GM18951 (cell line): ENCODE measurements around the gene SURF4.

Experiments used
- POLR2A ChIP-seq: IDR thresholded peaks from 4 replicates; pipeline ENCODE4 v1.6.1; 2011; ENCODE audit warnings: mild to moderate bottlenecking; ENCODE audit not compliant: insufficient read length, insufficient read depth; ENCODE audit errors: extremely low read depth
- in situ Hi-C: fragments of 300-500 bp; cut with MboI; formaldehyde crosslinking; loops from one replicate; pipeline ENCODE4 v1.12.0; 2022; ENCODE audit warnings: low sequenced_read_pairs, mixed read lengths, inconsistent platforms; ENCODE audit not compliant: unreplicated experiment

The SURF4 gene

DNA sequence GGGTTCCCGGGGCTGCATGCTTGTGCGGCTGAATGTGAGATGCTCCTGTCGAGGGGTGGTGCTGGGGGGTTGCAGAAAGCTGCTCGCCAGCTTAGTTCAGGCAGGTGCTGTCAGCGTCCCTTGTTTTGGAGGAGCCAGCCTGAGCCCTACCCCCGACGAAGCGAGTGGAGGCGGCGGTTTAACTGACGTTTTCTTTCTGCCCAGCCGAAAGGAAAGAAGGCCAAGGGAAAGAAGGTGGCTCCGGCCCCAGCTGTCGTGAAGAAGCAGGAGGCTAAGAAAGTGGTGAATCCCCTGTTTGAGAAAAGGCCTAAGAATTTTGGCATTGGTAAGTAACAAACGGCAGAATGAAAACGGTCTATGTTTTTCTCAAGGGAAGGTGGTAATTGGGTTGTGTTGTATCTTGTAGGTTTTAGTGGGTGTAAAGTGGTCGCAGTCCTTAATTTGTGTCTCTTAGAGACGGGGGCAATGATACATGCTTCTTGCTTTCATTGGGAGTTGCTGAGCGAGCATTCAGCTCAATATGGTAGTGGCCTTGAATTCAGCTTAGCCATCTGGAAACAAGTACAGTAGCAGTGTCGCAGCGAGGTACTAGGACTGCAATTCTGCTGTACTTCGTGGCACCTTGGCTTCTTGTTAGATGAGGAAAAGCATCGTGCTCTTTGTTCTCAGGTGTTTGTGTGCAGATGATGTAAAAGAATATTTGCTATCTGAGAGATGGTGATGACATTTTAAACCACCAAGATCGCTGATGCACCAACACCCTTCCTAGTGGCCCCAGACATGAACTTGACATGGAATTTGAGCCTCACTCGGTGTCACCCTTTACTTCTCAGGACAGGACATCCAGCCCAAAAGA lies 26.9 kb downstream of the SURF4 start:
- in situ Hi-C loops: no loop called here
- TF ChIP-seq POLR2A: no peak

DNA sequence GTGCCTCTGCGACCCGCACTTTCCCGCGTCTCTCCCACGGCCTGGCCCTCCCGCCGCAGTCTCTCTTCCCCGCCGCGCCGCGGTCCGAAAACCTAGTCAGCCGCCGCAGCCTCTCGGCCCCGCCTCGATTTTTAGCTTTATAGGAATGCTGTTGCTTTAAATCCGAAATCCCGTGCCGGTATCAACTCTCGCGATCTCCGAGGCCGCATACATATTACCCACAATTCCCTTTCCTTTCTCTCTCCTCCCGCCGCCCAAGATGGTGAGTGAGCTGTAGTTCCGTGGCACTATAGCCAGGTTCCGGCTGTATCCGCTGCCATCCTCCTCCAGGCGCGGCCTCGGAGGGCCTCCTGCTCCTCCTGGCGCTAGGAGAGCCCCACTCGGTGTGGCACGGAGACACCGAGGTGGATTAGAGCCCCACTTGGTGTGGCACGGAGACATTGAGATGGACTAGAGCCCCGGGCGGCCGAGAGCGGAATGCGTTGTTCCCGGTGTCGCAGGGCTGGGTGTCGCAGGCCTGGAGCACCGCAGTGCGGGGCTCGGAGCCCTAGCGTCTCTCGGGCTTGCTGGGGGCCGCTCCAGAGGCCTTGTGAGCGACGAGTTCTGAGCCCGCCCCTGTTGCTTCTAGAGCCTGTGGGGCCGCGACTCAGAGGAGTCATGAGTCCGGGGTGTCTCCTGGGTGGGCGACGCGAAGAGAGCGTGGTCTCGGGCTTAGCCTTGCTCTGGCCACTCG lies 27.7 kb downstream of the SURF4 start, which contains the start of the genes MED22 and RPL7A:
TSS of gene MED22 (minus strand) at position 147 of the 733 bp plus-strand sequence. CDS start 1,469 bp downstream, outside the sequence.
TSS of gene RPL7A (plus strand) at position 234 of the 733 bp plus-strand sequence. CDS start at position 260, 26 bp downstream.
- in situ Hi-C loops: no loop called here
- TF ChIP-seq POLR2A: peak; percentile 99

DNA sequence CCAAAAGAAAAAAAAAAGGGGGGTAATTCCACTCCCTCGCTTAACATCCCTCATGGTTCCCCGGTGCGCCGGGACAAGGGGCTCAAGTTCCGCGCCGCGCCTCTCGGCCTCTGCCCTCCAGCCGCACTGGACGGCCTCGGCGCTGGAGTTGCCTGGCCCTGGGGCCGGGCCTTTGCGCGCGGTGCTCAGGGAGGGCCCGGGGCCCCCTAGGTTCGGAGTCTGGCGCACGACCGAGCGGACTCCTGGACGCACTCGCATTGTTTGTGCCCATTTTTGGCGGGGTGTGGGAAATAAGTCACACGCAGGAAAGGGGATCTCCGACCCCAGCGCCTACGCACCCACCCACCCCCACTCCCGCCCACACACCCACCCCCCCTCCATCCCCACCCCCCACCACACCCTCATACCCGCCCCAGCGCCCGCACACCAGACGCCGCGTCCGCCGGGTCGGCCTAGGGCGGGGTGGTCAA lies 28.3 kb downstream of the SURF4 start:
- no peak for TF ChIP-seq POLR2A
- in situ Hi-C loops: no loop called here

DNA sequence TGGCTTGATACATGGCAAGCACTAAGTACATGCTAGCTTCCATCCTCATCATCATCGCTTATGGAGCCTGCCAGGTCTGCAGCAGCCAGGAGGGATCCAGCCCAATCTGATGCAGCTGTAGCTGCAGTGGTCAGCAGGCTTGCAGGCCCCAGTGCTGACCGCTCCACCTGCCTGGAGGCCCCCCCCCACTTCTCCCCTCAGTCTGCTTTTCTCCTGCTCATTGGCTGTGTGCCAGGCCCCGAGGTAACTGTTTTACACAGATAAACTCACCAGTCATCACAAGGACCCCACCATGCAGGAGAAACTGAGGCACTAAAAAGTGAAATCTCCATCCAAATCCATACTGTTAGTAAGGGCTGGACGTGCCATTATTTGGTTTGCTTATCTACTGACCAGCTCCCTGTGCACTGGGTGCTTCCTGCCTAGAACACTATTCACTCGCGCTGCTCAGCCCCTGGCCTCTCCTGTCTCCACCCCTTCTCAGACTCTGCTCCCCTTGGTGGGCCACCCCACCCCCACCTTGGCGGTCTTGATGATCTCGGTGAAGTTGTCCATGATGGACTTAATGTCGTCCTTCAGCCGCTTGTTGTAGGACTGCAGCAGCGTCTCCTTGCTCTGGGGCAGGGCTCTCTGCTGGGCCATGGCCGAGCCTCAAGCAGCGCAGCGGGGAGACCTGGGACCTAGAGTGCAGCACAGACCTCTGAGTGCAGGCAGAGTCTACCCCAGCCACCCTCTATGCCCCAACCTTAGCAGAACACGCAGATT lies 29.7 kb downstream of the SURF4 start:
- in situ Hi-C loops: no loop called here
- no peak for TF ChIP-seq POLR2A

DNA sequence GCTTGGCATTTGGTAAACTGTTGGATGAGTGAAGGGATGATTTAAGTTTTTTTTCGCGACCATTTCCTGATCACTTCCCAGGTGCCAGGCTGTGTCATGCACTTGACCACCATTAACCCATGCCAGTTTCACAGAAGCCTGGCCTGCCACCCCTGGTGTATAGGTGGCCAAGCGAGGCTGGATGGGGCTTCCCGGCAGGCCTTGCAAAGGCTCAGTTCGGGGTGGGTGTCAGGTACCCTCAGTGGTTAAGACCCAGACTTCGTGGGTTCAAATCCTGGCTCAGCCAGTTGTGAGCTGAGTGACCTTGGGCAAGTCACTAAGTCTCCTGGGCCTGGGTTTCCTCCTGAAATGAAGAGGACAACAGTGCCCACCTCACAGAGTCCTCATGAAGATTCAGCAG lies 30.3 kb downstream of the SURF4 start:
- TF ChIP-seq POLR2A: no peak
- in situ Hi-C loops: no loop called here

DNA sequence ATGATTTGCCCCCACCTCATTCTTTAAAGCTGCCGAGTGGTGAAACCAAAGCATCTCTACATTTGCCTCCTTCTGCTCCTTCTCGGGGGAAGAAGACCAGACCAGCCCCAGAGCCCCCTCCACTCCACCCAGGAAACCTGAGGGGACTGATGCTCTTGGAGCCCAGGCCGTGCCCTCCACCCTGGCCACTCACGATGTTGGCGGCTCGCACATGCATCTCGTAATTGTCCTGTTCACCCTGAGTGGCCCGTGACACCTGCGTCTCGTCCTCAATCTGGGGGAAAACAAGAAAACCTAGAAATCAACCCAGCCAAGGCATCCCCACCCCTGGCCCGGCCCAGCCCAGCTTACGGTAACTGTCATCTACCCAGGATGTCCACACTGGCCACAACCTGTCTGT lies 30.9 kb downstream of the SURF4 start:
- TF ChIP-seq POLR2A: no peak
- in situ Hi-C loops: no loop called here

DNA sequence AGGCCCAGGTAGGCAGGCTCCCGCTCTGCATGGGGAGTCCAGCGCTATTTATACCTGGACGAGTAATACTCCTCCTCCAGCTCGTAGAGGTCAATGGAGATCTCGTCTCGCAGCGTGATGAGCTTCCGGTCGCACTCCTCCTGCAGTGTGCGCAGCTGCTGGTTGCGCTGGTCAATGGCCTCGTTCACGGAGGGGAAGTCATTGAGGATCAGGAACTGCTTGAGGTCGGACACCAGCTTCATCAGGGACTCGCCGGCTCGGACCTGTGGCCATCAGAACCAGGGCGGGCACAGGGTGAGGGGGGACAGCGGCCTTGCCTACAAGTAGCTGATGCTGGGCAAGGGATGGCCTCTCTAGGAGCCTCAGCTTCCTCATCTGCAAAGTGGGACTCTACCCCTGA lies 31.8 kb downstream of the SURF4 start:
- TF ChIP-seq POLR2A: no peak
- in situ Hi-C loops: no loop called here

DNA sequence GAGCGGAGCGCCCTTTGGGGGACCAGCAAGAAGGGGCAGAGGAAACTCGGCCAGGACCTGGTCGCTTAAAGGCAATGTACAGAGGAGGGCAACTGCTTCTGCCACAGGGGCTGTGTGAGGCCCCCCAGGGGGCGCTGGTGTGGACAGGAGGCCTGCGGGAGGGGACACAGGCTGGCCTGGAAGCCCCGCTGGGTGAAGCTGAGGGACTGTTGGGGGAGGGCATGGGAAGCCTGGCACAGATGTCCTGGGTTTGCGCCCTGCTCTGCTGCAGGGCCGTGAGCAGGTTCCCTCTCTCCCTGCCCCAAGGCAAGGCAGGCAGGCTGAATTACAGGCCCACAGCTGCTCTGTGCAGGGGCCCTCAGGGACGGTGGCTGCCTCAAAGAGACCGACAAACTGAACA lies 33.3 kb downstream of the SURF4 start:
- TF ChIP-seq POLR2A: no peak
- in situ Hi-C loops: no loop called here

DNA sequence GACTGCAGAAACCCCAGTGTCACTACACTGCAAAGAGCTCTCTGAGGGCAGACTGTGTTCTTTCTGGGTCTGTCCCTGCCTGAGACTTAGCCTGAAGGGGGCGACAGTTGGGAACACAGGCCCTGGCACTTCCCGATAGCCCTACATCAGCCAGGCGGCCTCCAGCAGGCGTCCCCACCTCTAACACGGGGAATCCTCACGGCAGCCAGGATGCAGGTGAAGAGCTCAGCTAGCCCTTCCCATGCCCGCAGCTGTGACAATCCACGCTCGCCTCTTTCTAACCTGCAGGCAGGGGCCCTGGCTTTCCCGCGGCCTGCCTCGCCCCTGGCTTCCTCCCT lies 33.8 kb downstream of the SURF4 start:
- in situ Hi-C loops: no loop called here
- TF ChIP-seq POLR2A: no peak

DNA sequence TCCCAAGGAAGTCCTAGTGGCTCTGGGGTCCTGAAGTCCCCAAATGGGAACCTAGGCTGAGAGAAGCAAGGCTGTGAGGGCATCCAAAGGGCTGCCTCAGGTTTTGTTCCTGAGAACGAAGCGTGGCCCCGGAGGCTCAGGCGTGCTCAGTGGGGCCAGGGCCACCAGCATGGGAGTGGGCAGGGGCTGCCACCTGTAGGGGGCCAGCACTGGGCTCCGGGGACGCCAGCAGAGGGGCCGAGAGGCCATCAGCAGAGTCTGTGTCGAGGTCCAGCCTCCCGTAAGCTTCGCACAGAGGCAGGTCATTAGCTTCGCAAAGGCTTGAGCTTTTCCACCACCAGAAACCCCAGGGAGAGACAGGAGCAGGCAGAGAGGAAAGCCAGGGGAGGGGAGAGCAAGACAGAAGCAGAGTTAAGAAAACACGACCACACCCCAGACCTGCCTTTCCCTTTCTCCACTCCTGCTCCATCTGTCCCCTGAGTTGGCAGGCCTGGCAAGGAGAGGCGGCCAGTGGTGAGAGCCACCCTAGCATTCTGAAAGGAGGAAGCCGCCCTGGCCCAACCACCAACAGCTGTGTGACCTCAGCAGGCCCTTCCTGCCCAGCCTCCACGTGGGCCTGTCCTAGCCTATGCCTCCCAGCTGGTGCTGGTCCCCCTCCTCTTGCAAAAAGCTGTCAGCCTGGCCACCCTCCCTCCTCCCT lies 34.3 kb downstream of the SURF4 start:
- TF ChIP-seq POLR2A: no peak
- in situ Hi-C loops: no loop called here

DNA sequence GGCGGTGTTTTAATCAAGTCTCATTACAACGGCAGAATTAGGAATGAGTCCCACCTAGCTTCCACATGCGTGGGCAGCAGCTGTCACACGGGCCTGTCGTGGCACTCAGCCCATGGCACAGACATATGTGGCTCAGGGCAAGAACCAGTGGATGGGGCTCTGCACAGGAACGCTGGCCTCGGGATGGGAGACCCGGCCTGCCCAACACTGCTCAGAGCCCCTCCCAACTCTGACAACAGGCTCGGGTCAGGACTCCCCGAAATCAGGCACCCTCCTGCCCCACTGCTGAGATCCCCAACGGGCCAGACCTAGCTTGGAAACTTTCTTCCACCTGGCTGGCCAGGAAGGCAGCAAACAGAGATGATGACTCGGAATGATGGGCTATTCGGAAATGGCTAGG lies 34.9 kb downstream of the SURF4 start:
- in situ Hi-C loops: no loop called here
- TF ChIP-seq POLR2A: no peak

DNA sequence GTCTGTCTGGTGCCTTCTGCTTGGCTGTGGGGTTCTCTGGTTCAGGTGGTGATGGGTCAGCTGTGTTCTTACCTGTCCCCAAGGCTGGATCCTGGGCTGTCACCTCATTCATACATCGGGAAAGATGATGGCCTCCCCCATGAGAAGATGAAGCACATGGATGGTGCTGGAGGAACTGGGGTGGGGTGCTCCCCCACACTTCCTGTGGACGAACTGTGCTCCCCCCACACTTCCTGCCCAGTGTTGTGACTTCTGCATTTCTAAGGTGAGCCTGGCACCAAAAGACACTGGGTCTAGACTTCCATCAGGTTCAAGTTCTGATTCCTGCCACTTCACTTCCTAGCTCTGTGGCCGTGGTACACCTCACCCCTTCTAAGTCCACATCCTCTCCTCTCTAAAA lies 35.6 kb downstream of the SURF4 start:
- in situ Hi-C loops: no loop called here
- no peak for TF ChIP-seq POLR2A

DNA sequence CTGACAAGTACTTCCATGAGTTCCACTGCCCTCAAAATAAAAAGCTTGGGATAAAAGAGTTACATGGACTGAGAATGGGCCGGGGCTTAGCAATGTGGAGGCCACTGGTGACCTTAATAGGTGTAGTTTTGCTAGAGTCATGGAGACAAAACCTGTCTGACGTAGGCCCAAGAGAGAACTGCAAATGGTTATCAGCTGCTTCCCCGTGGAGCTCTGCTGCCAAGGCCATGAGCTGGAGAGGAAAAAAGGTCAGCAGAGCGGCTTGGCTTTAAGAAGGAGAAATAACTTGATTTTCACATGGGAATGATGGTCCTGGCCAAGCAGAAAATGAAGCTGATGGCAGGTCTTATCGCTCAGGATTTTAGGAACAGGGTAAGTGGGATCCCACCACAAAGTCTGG lies 36.2 kb downstream of the SURF4 start:
- no peak for TF ChIP-seq POLR2A
- in situ Hi-C loops: no loop called here
